Stomach (tissue), 4 donors: ENCODE measurements around the gene IVD.

Experiments used
- EP300 ChIP-seq: sonication (generic); formaldehyde crosslinking; IDR thresholded peaks from one replicate; pipeline ENCODE4 v1.6.1; 2017; ENCODE audit warnings: antibody characterized with exemption
- POLR2A ChIP-seq, 4 donors: fragments of 450-650 bp; IDR thresholded peaks; one replicate each; pipeline ENCODE4 v1.6.1; 2016; ENCODE audit warnings: antibody characterized with exemption in 4 of 4, control low read depth in 2 of 4, mild to moderate bottlenecking in 1 of 4, moderate library complexity in 1 of 4
- POLR2AphosphoS5 ChIP-seq, 3 donors: sonication (generic); formaldehyde crosslinking; IDR thresholded peaks; one replicate each; pipeline ENCODE4 v1.6.1; 2016; ENCODE audit warnings: antibody characterized with exemption in 3 of 3
- TF ChIP-seq, protein P1 (sequence below), 7 experiments: fragments of 450-650 bp in 4 of 7; fragments of 200-600 bp in 3 of 7; sonication (generic) in 3 of 7; IDR thresholded peaks; one replicate each; pipeline ENCODE4 v1.5.1; 2016 to 2019; ENCODE audit warnings: antibody characterized with exemption in 7 of 7, control low read depth in 2 of 7, mild to moderate bottlenecking in 1 of 7

DNA sequence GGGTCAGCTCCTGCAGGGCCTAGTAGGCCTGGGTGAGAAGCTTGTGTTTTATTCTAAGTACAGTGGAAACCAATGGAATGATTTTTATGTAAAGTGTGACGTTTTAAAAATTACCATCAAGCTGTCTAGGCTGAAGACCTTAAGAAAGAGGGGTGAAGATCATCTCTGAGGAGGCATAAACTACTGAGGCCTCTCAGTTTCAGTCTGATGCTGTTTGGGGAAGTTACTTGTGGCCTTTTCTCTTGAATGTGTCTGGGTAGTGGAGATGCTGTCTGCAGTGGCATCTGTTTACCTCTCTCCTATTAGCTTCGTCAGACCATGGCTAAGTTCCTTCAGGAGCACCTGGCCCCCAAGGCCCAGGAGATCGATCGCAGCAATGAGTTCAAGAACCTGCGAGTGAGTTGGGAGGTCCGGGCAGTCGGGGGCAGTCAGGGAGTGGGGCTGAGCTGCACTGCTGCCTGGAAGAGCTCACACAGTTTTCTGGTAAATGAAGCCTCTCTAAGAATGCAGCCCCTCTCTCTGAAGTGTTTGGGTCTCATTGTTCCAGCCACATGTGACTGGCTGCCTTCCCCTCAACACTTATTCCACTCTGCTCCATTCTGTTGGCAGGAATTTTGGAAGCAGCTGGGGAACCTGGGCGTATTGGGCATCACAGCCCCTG is 1.9 kb downstream of the IVD start:
- TF ChIP-seq, protein P1, sequence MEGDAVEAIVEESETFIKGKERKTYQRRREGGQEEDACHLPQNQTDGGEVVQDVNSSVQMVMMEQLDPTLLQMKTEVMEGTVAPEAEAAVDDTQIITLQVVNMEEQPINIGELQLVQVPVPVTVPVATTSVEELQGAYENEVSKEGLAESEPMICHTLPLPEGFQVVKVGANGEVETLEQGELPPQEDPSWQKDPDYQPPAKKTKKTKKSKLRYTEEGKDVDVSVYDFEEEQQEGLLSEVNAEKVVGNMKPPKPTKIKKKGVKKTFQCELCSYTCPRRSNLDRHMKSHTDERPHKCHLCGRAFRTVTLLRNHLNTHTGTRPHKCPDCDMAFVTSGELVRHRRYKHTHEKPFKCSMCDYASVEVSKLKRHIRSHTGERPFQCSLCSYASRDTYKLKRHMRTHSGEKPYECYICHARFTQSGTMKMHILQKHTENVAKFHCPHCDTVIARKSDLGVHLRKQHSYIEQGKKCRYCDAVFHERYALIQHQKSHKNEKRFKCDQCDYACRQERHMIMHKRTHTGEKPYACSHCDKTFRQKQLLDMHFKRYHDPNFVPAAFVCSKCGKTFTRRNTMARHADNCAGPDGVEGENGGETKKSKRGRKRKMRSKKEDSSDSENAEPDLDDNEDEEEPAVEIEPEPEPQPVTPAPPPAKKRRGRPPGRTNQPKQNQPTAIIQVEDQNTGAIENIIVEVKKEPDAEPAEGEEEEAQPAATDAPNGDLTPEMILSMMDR (IDR thresholded peaks at IDR 0.05), result no peak
- TF ChIP-seq POLR2A (IDR thresholded peaks at IDR 0.05), result no peak
- no peak for TF ChIP-seq POLR2AphosphoS5 (IDR thresholded peaks at IDR 0.05)
- no peak for TF ChIP-seq EP300
